Astrocyte of the spinal cord (primary cell): Measurements from ENCODE around the gene FMN1.

Experiments used
- DNase-seq: peaks from one replicate; pipeline ENCODE4 v3.0.0; 2011; ENCODE audit warnings: low read depth, low spot score
- H3K4me3 ChIP-seq: 2 replicates; pipeline ENCODE4 v1.5.1; 2011; ENCODE audit warnings: low read depth, mild to moderate bottlenecking, low read length, moderate library complexity
- CTCF ChIP-seq: IDR thresholded peaks from 2 replicates; pipeline ENCODE4 v1.5.1; 2012; ENCODE audit warnings: low read depth, mild to moderate bottlenecking, low read length, inconsistent platforms
- in situ Hi-C: cut with HindIII; loops from 2 replicates; pipeline ENCODE4 v1.10.0; 2017; ENCODE audit warnings: low sequenced_read_pairs

Gene FMN1

GRCh38 chr15:32873284-32874114, 321.0 kb downstream of the FMN1 start:
- no peak overlapping the region for H3K4me3 ChIP-seq
- no peak for DNase-seq
- in situ Hi-C loops = no loop called here
- no peak for TF ChIP-seq CTCF

GRCh38 chr15:32872621-32873283, 321.8 kb downstream of the FMN1 start:
- H3K4me3 ChIP-seq = no peak overlapping the region
- no peak for TF ChIP-seq CTCF
- in situ Hi-C loops = no loop called here
- DNase-seq = no peak

- no peak for TF ChIP-seq CTCF
- in situ Hi-C loops = no loop called here
- no peak overlapping the region for H3K4me3 ChIP-seq
- no peak for DNase-seq
These were observed 322.6 kb downstream of the FMN1 start for GRCh38 chr15:32871883-32872282.

- in situ Hi-C loops = no loop called here
- H3K4me3 ChIP-seq = no peak overlapping the region
- DNase-seq = peak; percentile 98
- TF ChIP-seq CTCF = no peak
These were observed 324.1 kb downstream of the FMN1 start for GRCh38 chr15:32870240-32871033.

- H3K4me3 ChIP-seq = no peak overlapping the region
- in situ Hi-C loops = no loop called here
- no peak for TF ChIP-seq CTCF
These were observed 324.7 kb downstream of the FMN1 start for GRCh38 chr15:32869776-32870175.

GRCh38 chr15:32867313-32867626, 327.2 kb downstream of the FMN1 start:
- no peak overlapping the region for H3K4me3 ChIP-seq
- in situ Hi-C loops = no loop called here
- no peak for TF ChIP-seq CTCF
- peak; percentile 86 for DNase-seq

More at GRCh38 chr15:32869776-32870175, 324.7 kb downstream of the FMN1 start:
- no peak for DNase-seq
